ENCODE results near the gene COA8. TPM values are rescaled to one million over a fixed set of nuclear protein-coding genes. Genes with fewer than 3 reads are reported as not detected.

The COA8 gene
- total and polyA plus RNA-seq, 2 of the 13 experiments (the other 11 are each of a cell fraction or from before 2014, with no cell fraction given) = 10.9 to 25.1 TPM

DNA sequence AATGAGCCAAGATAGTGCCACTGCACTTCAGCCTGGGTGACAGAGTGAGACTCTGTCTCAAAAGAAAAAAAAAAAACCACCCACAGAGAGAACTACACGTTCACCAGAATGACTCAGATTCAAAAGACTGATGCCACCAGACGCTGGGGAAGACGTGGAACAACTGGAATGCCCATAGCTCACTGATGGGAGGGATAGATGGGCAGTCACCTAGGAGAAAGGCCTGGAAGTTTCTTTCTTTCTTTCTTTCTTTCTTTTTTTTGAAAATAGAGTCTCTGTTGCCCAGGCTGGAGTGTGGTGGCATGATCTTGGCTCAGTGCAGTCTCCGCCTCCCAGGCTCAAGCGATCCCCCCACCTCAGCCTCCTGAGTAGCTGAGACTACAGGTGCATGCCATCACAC is 56.3 kb downstream of the COA8 start:
- H3K4me2 ChIP-seq (ENCODE audit: low read depth, low read length) = no peak overlapping the region

DNA sequence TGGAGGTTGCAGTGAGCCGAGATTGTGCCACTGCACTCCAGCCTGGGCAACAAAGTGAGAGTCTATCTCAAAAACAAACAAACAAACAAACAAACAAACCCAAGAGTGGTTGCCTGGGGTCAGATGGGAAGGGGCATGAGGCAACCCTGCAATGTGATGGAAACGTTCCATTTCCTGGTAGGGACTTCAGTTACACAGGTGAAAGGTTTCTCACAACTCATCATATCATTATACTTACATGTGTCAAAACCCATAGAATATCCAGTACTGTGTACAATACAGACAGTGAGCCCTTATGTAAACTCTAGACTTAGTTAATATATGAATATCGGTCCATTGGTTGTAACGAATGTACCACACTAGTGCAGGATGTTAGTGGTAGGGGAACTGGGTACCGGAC is 59.1 kb downstream of the COA8 start:
- in situ Hi-C loops (cut with HindIII; ENCODE audit: extremely low pct_ligation_motif_present, low pct_unique_long_range_greater_than_20kb) = no loop called here
- DNase-seq (ENCODE audit: low spot score) = no peak
- WGBS (ENCODE audit: low lambda C conversion rate) = 12% methylated on average over 5 of the region's 5 CpGs
- no TSS peak for BruUV-seq (replicated peaks)
- ChIA-PET CTCF (ENCODE audit: low intra/inter-chr PET ratio, low total read pairs) (no interaction called here), POLR2A (no interaction called here)
- H3K4me1 ChIP-seq (ENCODE audit: insufficient read depth, low read length) = peaks cover 69% of the 10 kb centered on the region
- no peaks in the 10 kb centered on the region for H3K9me3 ChIP-seq (ENCODE audit: low read length)
- H3K27me3 ChIP-seq (ENCODE audit: control insufficient read depth in 1 of 2, insufficient read depth in 2 of 2, low read length in 2 of 2) = no peaks in the 10 kb centered on the region; a peak in 1 of 5 replicates
- H2AFZ ChIP-seq (ENCODE audit: low read length) = no peak overlapping the region
- H3K9ac ChIP-seq (ENCODE audit: insufficient read depth, low read depth, low read length) = no peak overlapping the region
- no peak for FAIRE-seq
- intact Hi-C loops (cut with micrococcal nuclease; ENCODE audit: unreplicated experiment) = no loop called here
- no peaks in the 10 kb centered on the region for H4K20me1 ChIP-seq (ENCODE audit: insufficient read depth, low read length)
- H3K36me3 ChIP-seq (replicated peaks in 1 of 2; ENCODE audit: control insufficient read depth in 1 of 2, insufficient read depth in 2 of 2, low read length in 2 of 2) = no peaks in the 10 kb centered on the region
- H3K79me2 ChIP-seq (ENCODE audit: insufficient read depth, low read length) = no peaks in the 10 kb centered on the region
- no peak for ATAC-seq
- 0 out of 2 replicates have a peak overlapping the region, but pooled peaks have one; percentile 18 for H3K4me2 ChIP-seq (ENCODE audit: low read depth, low read length)
- H3K27ac ChIP-seq (ENCODE audit: extremely low read length, insufficient read depth, low read length) = no peak overlapping the region
- H3K4me3 ChIP-seq (replicated peaks in 1 of 3; ENCODE audit: insufficient read depth in 1 of 3, low read depth in 2 of 3, low read length in 3 of 3) = 0 out of 6 replicates have a peak overlapping the region, but pooled peaks of 1 of the 3 experiments have one; percentile 23
- TF ChIP-seq, protein P1, sequence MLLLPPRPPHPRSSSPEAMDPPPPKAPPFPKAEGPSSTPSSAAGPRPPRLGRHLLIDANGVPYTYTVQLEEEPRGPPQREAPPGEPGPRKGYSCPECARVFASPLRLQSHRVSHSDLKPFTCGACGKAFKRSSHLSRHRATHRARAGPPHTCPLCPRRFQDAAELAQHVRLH (CRISPR knock-in tag; IDR thresholded peaks at IDR 0.05; ENCODE audit: borderline replicate concordance, low read depth) = no peak
- TF ChIP-seq, protein P2, sequence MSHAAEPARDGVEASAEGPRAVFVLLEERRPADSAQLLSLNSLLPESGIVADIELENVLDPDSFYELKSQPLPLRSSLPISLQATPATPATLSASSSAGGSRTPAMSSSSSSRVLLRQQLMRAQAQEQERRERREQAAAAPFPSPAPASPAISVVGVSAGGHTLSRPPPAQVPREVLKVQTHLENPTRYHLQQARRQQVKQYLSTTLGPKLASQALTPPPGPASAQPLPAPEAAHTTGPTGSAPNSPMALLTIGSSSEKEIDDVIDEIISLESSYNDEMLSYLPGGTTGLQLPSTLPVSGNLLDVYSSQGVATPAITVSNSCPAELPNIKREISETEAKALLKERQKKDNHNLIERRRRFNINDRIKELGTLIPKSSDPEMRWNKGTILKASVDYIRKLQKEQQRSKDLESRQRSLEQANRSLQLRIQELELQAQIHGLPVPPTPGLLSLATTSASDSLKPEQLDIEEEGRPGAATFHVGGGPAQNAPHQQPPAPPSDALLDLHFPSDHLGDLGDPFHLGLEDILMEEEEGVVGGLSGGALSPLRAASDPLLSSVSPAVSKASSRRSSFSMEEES (CRISPR knock-in tag; IDR thresholded peaks at IDR 0.05) = no peak
- no peak for TF ChIP-seq TCF7 (IDR thresholded peaks at IDR 0.05; ENCODE audit: low read depth)
- TF ChIP-seq, protein P3, sequence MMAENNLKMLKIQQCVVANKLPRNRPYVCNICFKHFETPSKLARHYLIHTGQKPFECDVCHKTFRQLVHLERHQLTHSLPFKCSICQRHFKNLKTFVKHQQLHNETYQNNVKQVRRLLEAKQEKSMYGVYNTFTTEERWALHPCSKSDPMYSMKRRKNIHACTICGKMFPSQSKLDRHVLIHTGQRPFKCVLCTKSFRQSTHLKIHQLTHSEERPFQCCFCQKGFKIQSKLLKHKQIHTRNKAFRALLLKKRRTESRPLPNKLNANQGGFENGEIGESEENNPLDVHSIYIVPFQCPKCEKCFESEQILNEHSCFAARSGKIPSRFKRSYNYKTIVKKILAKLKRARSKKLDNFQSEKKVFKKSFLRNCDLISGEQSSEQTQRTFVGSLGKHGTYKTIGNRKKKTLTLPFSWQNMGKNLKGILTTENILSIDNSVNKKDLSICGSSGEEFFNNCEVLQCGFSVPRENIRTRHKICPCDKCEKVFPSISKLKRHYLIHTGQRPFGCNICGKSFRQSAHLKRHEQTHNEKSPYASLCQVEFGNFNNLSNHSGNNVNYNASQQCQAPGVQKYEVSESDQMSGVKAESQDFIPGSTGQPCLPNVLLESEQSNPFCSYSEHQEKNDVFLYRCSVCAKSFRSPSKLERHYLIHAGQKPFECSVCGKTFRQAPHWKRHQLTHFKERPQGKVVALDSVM (CRISPR knock-in tag; IDR thresholded peaks at IDR 0.05) = no peak
- TF ChIP-seq, protein P4, sequence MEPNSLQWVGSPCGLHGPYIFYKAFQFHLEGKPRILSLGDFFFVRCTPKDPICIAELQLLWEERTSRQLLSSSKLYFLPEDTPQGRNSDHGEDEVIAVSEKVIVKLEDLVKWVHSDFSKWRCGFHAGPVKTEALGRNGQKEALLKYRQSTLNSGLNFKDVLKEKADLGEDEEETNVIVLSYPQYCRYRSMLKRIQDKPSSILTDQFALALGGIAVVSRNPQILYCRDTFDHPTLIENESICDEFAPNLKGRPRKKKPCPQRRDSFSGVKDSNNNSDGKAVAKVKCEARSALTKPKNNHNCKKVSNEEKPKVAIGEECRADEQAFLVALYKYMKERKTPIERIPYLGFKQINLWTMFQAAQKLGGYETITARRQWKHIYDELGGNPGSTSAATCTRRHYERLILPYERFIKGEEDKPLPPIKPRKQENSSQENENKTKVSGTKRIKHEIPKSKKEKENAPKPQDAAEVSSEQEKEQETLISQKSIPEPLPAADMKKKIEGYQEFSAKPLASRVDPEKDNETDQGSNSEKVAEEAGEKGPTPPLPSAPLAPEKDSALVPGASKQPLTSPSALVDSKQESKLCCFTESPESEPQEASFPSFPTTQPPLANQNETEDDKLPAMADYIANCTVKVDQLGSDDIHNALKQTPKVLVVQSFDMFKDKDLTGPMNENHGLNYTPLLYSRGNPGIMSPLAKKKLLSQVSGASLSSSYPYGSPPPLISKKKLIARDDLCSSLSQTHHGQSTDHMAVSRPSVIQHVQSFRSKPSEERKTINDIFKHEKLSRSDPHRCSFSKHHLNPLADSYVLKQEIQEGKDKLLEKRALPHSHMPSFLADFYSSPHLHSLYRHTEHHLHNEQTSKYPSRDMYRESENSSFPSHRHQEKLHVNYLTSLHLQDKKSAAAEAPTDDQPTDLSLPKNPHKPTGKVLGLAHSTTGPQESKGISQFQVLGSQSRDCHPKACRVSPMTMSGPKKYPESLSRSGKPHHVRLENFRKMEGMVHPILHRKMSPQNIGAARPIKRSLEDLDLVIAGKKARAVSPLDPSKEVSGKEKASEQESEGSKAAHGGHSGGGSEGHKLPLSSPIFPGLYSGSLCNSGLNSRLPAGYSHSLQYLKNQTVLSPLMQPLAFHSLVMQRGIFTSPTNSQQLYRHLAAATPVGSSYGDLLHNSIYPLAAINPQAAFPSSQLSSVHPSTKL (CRISPR knock-in tag; IDR thresholded peaks at IDR 0.05) = no peak
- no peak for TF ChIP-seq NR2C2 (CRISPR knock-in tag; IDR thresholded peaks at IDR 0.05; ENCODE audit: borderline replicate concordance)
- TF ChIP-seq KDM2A (CRISPR knock-in tag; IDR thresholded peaks at IDR 0.05; ENCODE audit: borderline replicate concordance, low read depth) = no peak

More for the DNA sequence above, 56.3 kb downstream of the COA8 start:
- H3K4me3 ChIP-seq (replicated peaks in 1 of 3; ENCODE audit: insufficient read depth in 1 of 3, low read depth in 2 of 3, low read length in 3 of 3) = no peak overlapping the region
- H3K9ac ChIP-seq (ENCODE audit: insufficient read depth, low read depth, low read length) = no peak overlapping the region
- no peaks in the 10 kb centered on the region for H4K20me1 ChIP-seq (ENCODE audit: insufficient read depth, low read length)
- intact Hi-C loops (cut with micrococcal nuclease; ENCODE audit: unreplicated experiment) = no loop called here
- FAIRE-seq (no peak), DNase-seq (ENCODE audit: low spot score) (no peak), ATAC-seq (no peak)
- in situ Hi-C loops (cut with HindIII; ENCODE audit: extremely low pct_ligation_motif_present, low pct_unique_long_range_greater_than_20kb) = no loop called here
- peaks cover 47% of the 10 kb centered on the region for H3K4me1 ChIP-seq (ENCODE audit: insufficient read depth, low read length)
- no TSS peak for BruUV-seq (replicated peaks)
- no peak overlapping the region for H3K27ac ChIP-seq (ENCODE audit: extremely low read length, insufficient read depth, low read length)
- H3K27me3 ChIP-seq (ENCODE audit: control insufficient read depth in 1 of 2, insufficient read depth in 2 of 2, low read length in 2 of 2) = no peaks in the 10 kb centered on the region; a peak in 1 of 5 replicates
- H3K9me3 ChIP-seq (ENCODE audit: low read length) = no peaks in the 10 kb centered on the region
- H3K36me3 ChIP-seq (replicated peaks in 1 of 2; ENCODE audit: control insufficient read depth in 1 of 2, insufficient read depth in 2 of 2, low read length in 2 of 2) = no peaks in the 10 kb centered on the region
- POLR2A ChIA-PET = interaction anchor here (1.0 kb wide), 1 partner anchor 10 kb away, joined by 3 read pairs; the partner anchor contains the start of gene KLC1
- TF ChIP-seq, protein P5, sequence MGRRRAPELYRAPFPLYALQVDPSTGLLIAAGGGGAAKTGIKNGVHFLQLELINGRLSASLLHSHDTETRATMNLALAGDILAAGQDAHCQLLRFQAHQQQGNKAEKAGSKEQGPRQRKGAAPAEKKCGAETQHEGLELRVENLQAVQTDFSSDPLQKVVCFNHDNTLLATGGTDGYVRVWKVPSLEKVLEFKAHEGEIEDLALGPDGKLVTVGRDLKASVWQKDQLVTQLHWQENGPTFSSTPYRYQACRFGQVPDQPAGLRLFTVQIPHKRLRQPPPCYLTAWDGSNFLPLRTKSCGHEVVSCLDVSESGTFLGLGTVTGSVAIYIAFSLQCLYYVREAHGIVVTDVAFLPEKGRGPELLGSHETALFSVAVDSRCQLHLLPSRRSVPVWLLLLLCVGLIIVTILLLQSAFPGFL (CRISPR knock-in tag; IDR thresholded peaks at IDR 0.05) = no peak
- TF ChIP-seq JUND (CRISPR knock-in tag; IDR thresholded peaks at IDR 0.05) = no peak
- CTCF ChIA-PET (ENCODE audit: low intra/inter-chr PET ratio, low total read pairs) = no interaction called here
- WGBS (ENCODE audit: low lambda C conversion rate) = 28% methylated on average over 5 of the region's 5 CpGs
- no peaks in the 10 kb centered on the region for H3K79me2 ChIP-seq (ENCODE audit: insufficient read depth, low read length)
- H2AFZ ChIP-seq (ENCODE audit: low read length) = no peak overlapping the region

Data from HepG2 (cell line).